GM12801 (cell line): Measurements from ENCODE around the gene COL25A1.

ENCODE experiments used
- TF ChIP-seq, protein P1 (sequence below): IDR thresholded peaks from one replicate; pipeline ENCODE4 v1.5.1; 2011; ENCODE audit warnings: control low read depth; ENCODE audit not compliant: insufficient read length; ENCODE audit errors: extremely low read depth

Gene COL25A1

GRCh38 chr4:109078724-109079123, 223.7 kb downstream of the COL25A1 start:
- TF ChIP-seq, protein P1, sequence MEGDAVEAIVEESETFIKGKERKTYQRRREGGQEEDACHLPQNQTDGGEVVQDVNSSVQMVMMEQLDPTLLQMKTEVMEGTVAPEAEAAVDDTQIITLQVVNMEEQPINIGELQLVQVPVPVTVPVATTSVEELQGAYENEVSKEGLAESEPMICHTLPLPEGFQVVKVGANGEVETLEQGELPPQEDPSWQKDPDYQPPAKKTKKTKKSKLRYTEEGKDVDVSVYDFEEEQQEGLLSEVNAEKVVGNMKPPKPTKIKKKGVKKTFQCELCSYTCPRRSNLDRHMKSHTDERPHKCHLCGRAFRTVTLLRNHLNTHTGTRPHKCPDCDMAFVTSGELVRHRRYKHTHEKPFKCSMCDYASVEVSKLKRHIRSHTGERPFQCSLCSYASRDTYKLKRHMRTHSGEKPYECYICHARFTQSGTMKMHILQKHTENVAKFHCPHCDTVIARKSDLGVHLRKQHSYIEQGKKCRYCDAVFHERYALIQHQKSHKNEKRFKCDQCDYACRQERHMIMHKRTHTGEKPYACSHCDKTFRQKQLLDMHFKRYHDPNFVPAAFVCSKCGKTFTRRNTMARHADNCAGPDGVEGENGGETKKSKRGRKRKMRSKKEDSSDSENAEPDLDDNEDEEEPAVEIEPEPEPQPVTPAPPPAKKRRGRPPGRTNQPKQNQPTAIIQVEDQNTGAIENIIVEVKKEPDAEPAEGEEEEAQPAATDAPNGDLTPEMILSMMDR: no peak

DNA sequence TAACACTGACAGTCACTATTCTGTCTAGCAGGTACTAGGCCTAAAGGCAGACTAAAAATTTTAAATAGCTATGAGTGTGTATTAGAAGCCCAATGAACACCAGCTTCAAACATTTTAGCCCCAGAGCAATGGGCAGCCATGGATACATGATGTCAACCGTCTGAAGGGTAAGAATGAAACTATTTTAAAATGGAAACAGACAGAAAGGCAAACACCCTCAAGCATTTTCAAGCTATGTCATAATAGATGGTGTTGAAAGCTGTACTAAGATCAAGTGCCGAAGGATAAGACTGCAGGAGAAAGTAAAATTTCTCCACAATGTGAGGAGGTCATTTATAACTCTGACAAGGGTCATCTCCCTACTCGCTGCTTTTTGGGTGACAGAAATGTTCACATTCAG, 225.0 kb downstream of the COL25A1 start:
- TF ChIP-seq, protein P1: no peak

DNA sequence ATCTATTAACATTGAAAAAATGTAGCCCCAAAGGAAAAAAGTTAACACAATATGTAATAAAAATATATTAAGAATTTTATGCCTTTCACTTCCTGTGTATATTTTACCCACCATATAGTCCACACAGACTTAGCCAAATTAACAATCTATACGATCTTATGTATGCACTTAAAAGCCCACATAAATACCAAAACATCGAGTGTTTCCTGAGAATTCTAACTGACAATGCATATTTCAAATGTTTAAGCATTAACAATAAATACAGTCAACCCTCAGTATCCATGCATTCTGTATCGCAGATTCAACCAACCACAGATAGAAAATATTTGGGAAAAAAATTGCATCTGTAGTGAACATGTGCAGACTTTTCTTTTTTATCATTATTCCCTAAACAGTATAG, 226.8 kb downstream of the COL25A1 start:
- TF ChIP-seq, protein P1: no peak

- TF ChIP-seq, protein P1: no peak
Measured at GRCh38 chr4:109072595-109072994, 229.9 kb downstream of the COL25A1 start.

DNA sequence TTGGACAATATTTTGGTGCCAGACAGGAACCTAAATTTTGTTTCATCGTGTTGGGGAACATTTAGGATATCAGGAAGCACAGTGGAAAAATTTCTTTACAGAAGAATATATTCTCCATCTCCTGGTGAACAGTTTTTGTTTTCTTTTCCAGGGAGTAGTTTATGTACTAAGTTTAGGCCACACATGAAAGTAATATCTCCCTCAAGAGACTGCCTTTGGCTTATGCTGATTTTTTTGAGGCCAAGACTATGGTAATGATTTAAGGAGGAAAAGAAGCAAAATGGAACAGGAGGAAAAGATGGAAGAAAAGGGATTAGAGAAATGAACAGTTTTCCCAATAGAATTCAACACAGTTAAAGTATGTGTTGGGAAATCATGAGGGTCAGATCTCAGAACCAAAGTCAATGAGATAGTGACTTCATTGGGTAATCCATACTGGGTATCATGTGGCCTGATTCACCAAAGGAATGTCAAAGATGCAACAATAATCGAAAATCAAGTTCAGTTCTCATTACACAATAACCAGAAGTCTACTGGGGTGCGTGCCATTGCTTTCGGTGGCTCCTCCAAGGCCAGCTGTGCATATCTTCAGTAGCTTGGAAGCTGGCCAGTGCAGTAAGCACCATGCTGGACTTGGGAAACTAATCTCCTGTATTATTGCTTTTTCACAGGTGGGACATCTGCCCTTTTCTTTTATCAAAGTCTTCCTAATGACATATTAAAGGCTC, 234.8 kb downstream of the COL25A1 start:
- TF ChIP-seq, protein P1: no peak

- TF ChIP-seq, protein P1: no peak
Measured at GRCh38 chr4:109065006-109065405, 237.5 kb downstream of the COL25A1 start.

- TF ChIP-seq, protein P1: no peak
Measured at GRCh38 chr4:109053257-109053656, 249.2 kb downstream of the COL25A1 start.

- TF ChIP-seq, protein P1: no peak
Measured at GRCh38 chr4:109052821-109053220, 249.6 kb downstream of the COL25A1 start.
